Heart right ventricle (tissue), 16 donors: ENCODE data around the gene ZFYVE28. TPM values are rescaled to one million over a fixed set of nuclear protein-coding genes. Genes with fewer than 3 reads are reported as not detected.

Experiments
- ATAC-seq, 8 donors: fragments of 200-7000 bp; cut with Tn5 transposase; one replicate each; pipeline ENCODE4 v1.9.1; 2020; ENCODE audit warnings: mild to moderate bottlenecking in 8 of 8, moderate library complexity in 8 of 8, moderate number of reproducible peaks in 1 of 8
- DNase-seq, 2 donors: peaks; one replicate each; pipeline ENCODE4 v3.0.0-alpha.2; 2020
- H3K27ac ChIP-seq, 10 donors: fragments of 200-600 bp; sonication (generic) in 2 of 10; one replicate each; pipeline versions ENCODE4 v1.5.0 to v1.8.0; 2020 to 2022; ENCODE audit warnings: mild to moderate bottlenecking in 3 of 10
- H3K27me3 ChIP-seq, 7 donors: fragments of 200-600 bp; one replicate each; pipeline ENCODE4 v1.8.0; 2021 to 2022; ENCODE audit warnings: mild to moderate bottlenecking in 2 of 7
- H3K36me3 ChIP-seq, 9 donors: fragments of 200-600 bp; sonication (generic) in 1 of 9; one replicate each; pipeline versions ENCODE4 v1.5.0 to v1.8.0; 2020 to 2022; ENCODE audit warnings: mild to moderate bottlenecking in 2 of 9
- H3K4me1 ChIP-seq, 9 donors: fragments of 200-600 bp; sonication (generic) in 1 of 9; one replicate each; pipeline versions ENCODE4 v1.5.0 to v1.8.0; 2020 to 2022; ENCODE audit warnings: mild to moderate bottlenecking in 4 of 9
- H3K4me3 ChIP-seq, 10 donors: fragments of 200-600 bp; sonication (generic) in 2 of 10; one replicate each; pipeline versions ENCODE4 v1.5.0 to v1.8.0; 2020 to 2022; ENCODE audit warnings: mild to moderate bottlenecking in 7 of 10, moderate library complexity in 2 of 10
- H3K9me3 ChIP-seq, 11 donors: fragments of 200-600 bp in 10 of 11; sonication (generic) in 2 of 11; one replicate each; pipeline versions ENCODE4 v1.5.0 to v1.8.0; 2013 to 2022; ENCODE audit warnings: mild to moderate bottlenecking in 2 of 11, control low read depth in 1 of 11, moderate library complexity in 1 of 11
- WGBS, 2 donors: extraction: QIAGEN DNeasy Blood & Tissue Kit; methylation state at CpG; one replicate each; pipeline ENCODE4 v1.1.7; 2013; ENCODE audit warnings: inconsistent platforms in 1 of 2; 5-methylcytosine and 5-hydroxymethylcytosine counted together
- intact Hi-C, 10 donors: fragments of 100-400 bp; cut with DNase I; formaldehyde crosslinking; loops; one replicate each; pipeline versions ENCODE4 v1.11.1 to v1.14.2; 2022
- polyA plus RNA-seq, 2 donors: library from polyadenylated mRNA; stranded (reverse); fragments of 200-250 nt; gene quantifications; one replicate each; pipeline ENCODE4 v1.2.3, GENCODE V29; 2013
- total RNA-seq, 10 donors: library from RNA; stranded (reverse); fragmentation: NEBNext Ultra II Directional in 3 of 10; extraction: Animal tissue kit (Norgen Biotek cat#: 25700) in 3 of 10; gene quantifications; one replicate each; pipeline versions ENCODE4 v1.2.1 to v1.2.4, GENCODE V29; 2021 to 2023
- TF ChIP-seq, protein P1 (sequence below), 9 donors: fragments of 200-600 bp; sonication (generic) in 2 of 9; IDR thresholded peaks; one replicate each; pipeline versions ENCODE4 v1.5.0 to v1.8.0; 2021 to 2022; ENCODE audit warnings: antibody characterized with exemption in 9 of 9, mild to moderate bottlenecking in 5 of 9, moderate library complexity in 1 of 9
- donor health status: Arrhythmogenic right ventricular cardiomyopathy.
- donor health status: ischemic (EF 13 %, LVEDD 7.1; RV severe dilation, severe dysfunction).
- donor health status: healthy with polysubstance abuse.
- donor health status: DM: no; HTN: yes; CAD: no.
- donor health status: DM: no; HTN: no; CAD: no.
- donor health status: ischemic (EF 25% LVEDD 6.9; RV normal size, moderate dysfunction).
- donor health status: ischemic (EF 25% LVEDD 5.7; RV mildly dilated, moderate dysfunction).
- donor health status: healthy.
- donor health status: DM: yes; HTN: yes; CAD: no.
- donor health status: Ischemic cardiomyopathy.
- donor health status: ischemic (EF 35%, LVEDD 5.7; RV mildly dilated, moderate dysfunction).
- donor health status: nonischemic (EF 11% LVEDD 7.7; RV severe dilation, severe dysfunction).
- donor health status: DM: yes; HTN: yes; CAD: no.
- donor health status: PGD.
- donor health status: ischemic (EF 29% LVEDD 5.4; RV normal size, mild dysfunction).
- donor health status: nonischemic (EF 23%, LVEDD 6.1; RV moderate dilation, normal function).

The ZFYVE28 gene
- total and polyA plus RNA-seq, 12 donors = 2.3 to 9.9 (median 3.5) TPM

DNA sequence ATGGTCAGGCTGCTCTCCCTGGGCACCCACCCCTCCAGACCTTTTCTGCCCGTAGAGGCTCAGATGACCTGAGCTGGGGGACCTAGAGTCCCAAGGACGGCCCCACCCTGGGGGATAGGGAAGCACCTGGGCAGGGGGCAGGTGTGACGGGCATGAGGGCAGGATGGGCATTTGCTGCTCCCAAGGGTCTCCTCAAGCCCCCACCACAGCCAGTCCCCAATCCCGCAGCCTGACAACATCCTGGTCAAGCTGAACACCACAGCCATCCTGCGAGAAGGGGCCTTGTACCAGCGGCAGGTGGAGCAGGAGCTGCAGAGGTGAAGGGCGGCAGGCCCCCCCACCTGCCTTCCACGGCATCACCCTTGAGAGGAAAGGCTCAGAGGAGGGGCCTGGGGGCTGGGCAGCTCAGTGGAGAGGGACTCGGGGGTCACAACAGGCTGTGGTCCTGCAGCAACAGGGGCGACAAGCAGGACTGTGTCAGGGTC is 32.6 kb upstream of the ZFYVE28 start:
- 83 to 85% methylated on average over 10 of the region's 10 CpGs for WGBS, 2 donors
- TF ChIP-seq, protein P1, sequence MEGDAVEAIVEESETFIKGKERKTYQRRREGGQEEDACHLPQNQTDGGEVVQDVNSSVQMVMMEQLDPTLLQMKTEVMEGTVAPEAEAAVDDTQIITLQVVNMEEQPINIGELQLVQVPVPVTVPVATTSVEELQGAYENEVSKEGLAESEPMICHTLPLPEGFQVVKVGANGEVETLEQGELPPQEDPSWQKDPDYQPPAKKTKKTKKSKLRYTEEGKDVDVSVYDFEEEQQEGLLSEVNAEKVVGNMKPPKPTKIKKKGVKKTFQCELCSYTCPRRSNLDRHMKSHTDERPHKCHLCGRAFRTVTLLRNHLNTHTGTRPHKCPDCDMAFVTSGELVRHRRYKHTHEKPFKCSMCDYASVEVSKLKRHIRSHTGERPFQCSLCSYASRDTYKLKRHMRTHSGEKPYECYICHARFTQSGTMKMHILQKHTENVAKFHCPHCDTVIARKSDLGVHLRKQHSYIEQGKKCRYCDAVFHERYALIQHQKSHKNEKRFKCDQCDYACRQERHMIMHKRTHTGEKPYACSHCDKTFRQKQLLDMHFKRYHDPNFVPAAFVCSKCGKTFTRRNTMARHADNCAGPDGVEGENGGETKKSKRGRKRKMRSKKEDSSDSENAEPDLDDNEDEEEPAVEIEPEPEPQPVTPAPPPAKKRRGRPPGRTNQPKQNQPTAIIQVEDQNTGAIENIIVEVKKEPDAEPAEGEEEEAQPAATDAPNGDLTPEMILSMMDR (IDR thresholded peaks at IDR 0.05) = no peak
- Histone ChIP-seq H3K9me3 (no peaks in the 10 kb centered on the region), H3K4me1 (no peaks in the 10 kb centered on the region), H3K36me3 (no peaks in the 10 kb centered on the region), H3K27ac (no peak overlapping the region), H3K27me3 (no peaks in the 10 kb centered on the region), H3K4me3 (no peak overlapping the region)
- no peak for DNase-seq
- ATAC-seq = peak in 1 of 8 donors; percentile 16
- intact Hi-C loops = no loop called here

DNA sequence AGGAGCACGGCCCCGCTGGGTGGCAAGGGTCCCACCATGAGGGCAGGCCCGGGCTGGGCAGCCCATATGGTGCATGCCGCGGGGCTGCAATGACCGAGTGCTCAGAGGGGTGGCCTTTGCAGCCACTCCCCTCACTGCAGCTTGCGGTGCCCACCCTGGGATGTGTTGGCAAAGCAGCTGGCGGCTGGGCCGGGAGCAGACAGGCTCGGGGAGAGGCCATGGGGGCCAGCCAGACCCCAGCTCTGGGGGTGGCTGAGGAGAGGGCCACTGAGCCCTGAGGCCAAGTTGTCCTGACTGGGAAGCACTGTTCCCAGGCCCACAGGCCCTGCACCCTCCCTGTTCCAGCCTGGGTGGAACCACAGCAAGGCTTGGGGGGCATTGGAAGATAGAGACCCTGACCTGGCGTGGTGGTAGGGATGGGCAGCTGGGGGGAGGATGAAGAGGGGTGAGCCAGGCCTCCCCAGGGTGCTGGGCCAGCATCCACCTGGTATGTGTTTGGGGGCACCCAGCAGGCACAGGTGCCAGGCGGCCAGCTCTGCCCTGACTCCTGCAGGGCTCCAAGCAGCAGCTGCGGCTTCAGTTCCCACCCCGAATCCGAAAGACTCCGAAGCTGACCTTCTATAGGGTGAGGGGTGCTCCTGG is 32.1 kb upstream of the ZFYVE28 start:
- intact Hi-C loops = no loop called here
- no peak for ATAC-seq
- Histone ChIP-seq H3K36me3 (no peaks in the 10 kb centered on the region), H3K4me3 (no peak overlapping the region), H3K27me3 (no peaks in the 10 kb centered on the region), H3K4me1 (no peaks in the 10 kb centered on the region), H3K27ac (no peak overlapping the region), H3K9me3 (no peaks in the 10 kb centered on the region)
- TF ChIP-seq, protein P1 (IDR thresholded peaks at IDR 0.05) = no peak
- 86 to 87% methylated on average over 16 of the region's 16 CpGs for WGBS, 2 donors
- DNase-seq = no peak

DNA sequence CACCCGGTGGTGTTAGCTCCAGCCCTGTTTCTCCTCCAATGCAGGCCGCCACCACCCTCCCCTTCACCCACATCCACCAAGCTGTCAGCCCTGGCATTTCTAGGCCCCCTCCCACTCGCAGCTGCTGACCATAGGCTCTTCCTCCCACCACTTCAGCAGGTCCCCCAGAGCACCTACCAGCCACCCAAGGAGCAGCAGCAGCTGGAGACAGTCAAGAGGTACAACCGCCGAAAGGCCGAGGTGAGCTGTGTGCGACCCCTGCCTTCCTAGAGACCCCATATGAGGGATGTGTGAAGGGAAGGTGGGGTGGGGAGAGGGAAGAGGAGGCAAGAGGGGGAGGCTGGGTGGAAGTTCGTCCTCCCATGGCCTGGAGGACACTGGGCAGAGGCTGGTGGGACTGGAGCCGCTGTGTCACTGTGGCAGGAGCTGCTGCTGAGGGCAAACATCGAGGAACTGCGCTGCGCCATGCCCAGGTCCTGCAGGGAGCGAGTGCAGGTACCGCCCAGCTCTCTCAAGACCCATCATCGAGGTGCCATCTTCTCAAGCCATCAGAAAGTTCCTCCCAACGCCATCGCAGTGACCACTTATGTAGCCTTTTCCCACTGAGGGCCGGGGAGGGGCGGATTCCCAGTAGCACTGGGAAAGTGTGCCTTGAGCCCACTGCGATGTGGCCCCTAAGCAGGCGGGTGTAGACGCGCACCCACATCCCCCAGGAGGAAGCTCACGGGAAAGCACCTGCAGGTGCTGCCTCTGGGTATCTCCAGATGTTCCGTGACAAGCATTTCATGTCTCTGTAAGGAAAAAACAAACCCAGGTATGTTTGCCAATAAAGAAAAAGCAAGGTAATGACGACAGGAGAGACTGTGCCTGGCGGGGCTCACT is 31.3 kb upstream of the ZFYVE28 start:
- Histone ChIP-seq H3K27me3 (no peaks in the 10 kb centered on the region), H3K36me3 (no peaks in the 10 kb centered on the region), H3K27ac (no peak overlapping the region), H3K4me3 (no peak overlapping the region), H3K4me1 (no peaks in the 10 kb centered on the region), H3K9me3 (no peaks in the 10 kb centered on the region)
- intact Hi-C loops = loop anchor here in 2 of 10 donors (5.0 to 10.0 kb wide), 2 partner anchors 225 to 227 kb away; no protein-coding TSS in a partner anchor
- ATAC-seq = no peak
- no peak for DNase-seq
- TF ChIP-seq, protein P1 (IDR thresholded peaks at IDR 0.05) = no peak
- WGBS, 2 donors = 88 to 90% methylated on average over 27 of the region's 27 CpGs

DNA sequence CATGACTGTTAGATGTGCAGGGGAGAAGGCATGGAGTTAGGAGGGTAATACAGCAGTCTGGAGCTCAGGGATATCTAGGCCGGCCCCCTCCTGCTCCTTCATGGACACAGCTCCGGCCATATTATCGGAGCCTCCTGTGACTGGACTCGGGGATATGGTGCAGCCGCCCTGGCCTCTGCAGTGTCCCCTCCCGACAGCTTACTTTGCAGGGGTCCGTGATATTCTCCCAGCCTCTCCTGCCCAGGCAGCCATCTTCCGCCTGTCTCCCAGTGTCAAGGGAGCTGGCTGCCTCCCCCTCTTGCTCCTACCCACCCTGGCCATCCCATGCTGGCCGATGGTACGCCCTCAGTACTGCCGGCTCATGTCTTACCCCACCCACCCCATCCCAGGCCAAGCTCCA is 30.6 kb upstream of the ZFYVE28 start:
- TF ChIP-seq, protein P1 (IDR thresholded peaks at IDR 0.05) = no peak
- DNase-seq (no peak), ATAC-seq (no peak)
- Histone ChIP-seq H3K4me1 (no peaks in the 10 kb centered on the region), H3K9me3 (no peaks in the 10 kb centered on the region), H3K36me3 (no peaks in the 10 kb centered on the region), H3K27me3 (no peaks in the 10 kb centered on the region), H3K27ac (no peak overlapping the region), H3K4me3 (no peak overlapping the region)
- 94% methylated on average over 11 of the region's 11 CpGs for WGBS, 2 donors
- intact Hi-C loops = loop anchor here in 2 of 10 donors (5.0 to 10.0 kb wide), 2 partner anchors 224 to 227 kb away; no protein-coding TSS in a partner anchor
